GM18951 (cell line): Measurements from ENCODE around the gene MAPK6.
"Not testable (repeated sequence)": the region's sequence is repeated elsewhere in the genome, so short reads cannot be mapped to it uniquely, and the experiment has no call there.

Experiments
- POLR2A ChIP-seq: IDR thresholded peaks from 4 replicates; pipeline ENCODE4 v1.6.1; 2011; ENCODE audit warnings: mild to moderate bottlenecking; ENCODE audit not compliant: insufficient read length, insufficient read depth; ENCODE audit errors: extremely low read depth
- in situ Hi-C: fragments of 300-500 bp; cut with MboI; formaldehyde crosslinking; loops from one replicate; pipeline ENCODE4 v1.12.0; 2022; ENCODE audit warnings: low sequenced_read_pairs, mixed read lengths, inconsistent platforms; ENCODE audit not compliant: unreplicated experiment

MAPK6 gene

GRCh38 chr15:52042051-52042851, 23.2 kb downstream of the MAPK6 start:
- in situ Hi-C loops = no loop called here

GRCh38 chr15:52045795-52046298, 26.8 kb downstream of the MAPK6 start:
- in situ Hi-C loops = not testable (repeated sequence)

More at GRCh38 chr15:52042051-52042851, 23.2 kb downstream of the MAPK6 start:
- TF ChIP-seq POLR2A = no peak

- in situ Hi-C loops = not testable (repeated sequence)
Observed at GRCh38 chr15:52046552-52046951, 27.5 kb downstream of the MAPK6 start.

GRCh38 chr15:52050416-52050815, 31.4 kb downstream of the MAPK6 start:
- TF ChIP-seq POLR2A = no peak
- in situ Hi-C loops = no loop called here

GRCh38 chr15:52052066-52052935, 33.3 kb downstream of the MAPK6 start:
- no peak for TF ChIP-seq POLR2A
- in situ Hi-C loops = no loop called here

GRCh38 chr15:52054381-52054780, 35.4 kb downstream of the MAPK6 start:
- no peak for TF ChIP-seq POLR2A
- in situ Hi-C loops = no loop called here

- in situ Hi-C loops = not testable (repeated sequence)
Observed at GRCh38 chr15:52054858-52055257, 35.8 kb downstream of the MAPK6 start.

GRCh38 chr15:52056001-52056400, 37.0 kb downstream of the MAPK6 start:
- in situ Hi-C loops = no loop called here
- no peak for TF ChIP-seq POLR2A

GRCh38 chr15:52056496-52056895, 37.5 kb downstream of the MAPK6 start:
- no peak for TF ChIP-seq POLR2A
- in situ Hi-C loops = no loop called here

- no peak for TF ChIP-seq POLR2A
- in situ Hi-C loops = no loop called here
Observed at GRCh38 chr15:52057996-52058395, 39.0 kb downstream of the MAPK6 start.

GRCh38 chr15:52060501-52060900, 41.5 kb downstream of the MAPK6 start:
- no peak for TF ChIP-seq POLR2A
- in situ Hi-C loops = no loop called here

- no peak for TF ChIP-seq POLR2A
- in situ Hi-C loops = no loop called here
Observed at GRCh38 chr15:52066842-52067544, 48.0 kb downstream of the MAPK6 start.

- no peak for TF ChIP-seq POLR2A
- in situ Hi-C loops = no loop called here
Observed at GRCh38 chr15:52067545-52067926, 48.5 kb downstream of the MAPK6 start.

- in situ Hi-C loops = no loop called here
- no peak for TF ChIP-seq POLR2A
Observed at GRCh38 chr15:52068004-52068615, 49.1 kb downstream of the MAPK6 start.
